TTC549 (cell line): ENCODE results near the gene SORT1.
"Not testable (repeated sequence)": the region's sequence is repeated elsewhere in the genome, so short reads cannot be mapped to it uniquely, and the experiment has no call there.

Source experiments
- FAIRE-seq: peaks from 2 replicates; lab custom pipeline; 2012; peaks lifted over from hg19 to GRCh38; lab: Jason Lieb, UNC

Gene SORT1

DNA sequence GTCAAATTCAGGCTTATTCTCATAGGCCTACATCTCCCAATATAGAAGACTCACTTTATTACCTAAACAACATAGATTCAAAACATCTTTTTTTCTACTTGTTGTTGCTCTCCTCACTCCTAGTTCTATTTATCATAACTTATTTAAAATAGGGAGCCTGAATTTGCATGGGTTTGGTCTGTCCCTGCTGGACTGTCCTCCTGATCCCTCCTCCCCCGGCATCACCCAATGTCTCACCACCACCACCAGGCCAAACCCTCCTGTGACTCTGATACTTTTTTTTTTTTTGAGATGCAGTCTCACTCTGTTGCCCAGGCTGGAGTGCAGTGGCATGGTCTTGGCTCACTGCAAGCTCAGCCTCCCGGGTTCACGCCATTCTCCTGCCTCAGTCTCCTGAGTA lies 59.1 kb downstream of the SORT1 start:
- no peak for FAIRE-seq

DNA sequence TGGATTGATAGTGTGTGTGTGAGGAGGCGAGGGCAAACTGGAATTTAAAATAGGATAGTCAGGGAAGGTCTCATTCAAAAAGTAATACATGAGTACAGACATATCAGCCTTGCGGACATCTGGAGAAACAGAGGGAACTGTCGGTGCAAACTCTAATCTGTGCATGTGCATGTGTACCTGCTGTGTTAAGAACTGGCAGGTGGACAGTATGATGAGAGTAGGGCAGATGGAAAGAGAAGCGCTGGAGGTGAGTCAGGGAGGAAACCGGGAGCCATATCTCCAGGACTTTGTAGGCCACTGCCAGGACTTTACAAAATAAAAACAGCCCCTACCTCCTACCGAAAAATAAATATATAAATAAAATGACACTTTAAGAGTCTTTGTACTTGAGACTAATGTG lies 59.6 kb downstream of the SORT1 start:
- no peak for FAIRE-seq

DNA sequence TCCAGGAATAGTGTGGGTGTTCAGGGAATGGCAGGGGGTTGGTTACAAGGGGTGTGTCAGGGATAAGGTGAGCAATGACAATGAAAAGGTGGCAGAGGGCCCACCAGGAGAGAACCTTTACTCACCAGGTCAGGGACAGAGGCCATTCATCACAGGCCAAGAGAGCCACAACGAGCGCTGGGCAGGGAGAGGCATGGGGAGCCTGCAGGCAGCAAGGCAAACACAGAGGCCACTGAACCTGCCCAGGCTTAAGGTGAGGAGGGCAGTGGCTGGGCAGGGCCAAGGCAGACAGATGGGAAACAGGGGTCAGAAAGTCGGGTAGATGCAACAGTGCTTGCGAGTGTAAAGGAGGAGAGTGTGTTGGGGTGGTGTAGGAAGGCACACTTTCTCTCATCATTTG lies 62.6 kb downstream of the SORT1 start:
- no peak for FAIRE-seq

DNA sequence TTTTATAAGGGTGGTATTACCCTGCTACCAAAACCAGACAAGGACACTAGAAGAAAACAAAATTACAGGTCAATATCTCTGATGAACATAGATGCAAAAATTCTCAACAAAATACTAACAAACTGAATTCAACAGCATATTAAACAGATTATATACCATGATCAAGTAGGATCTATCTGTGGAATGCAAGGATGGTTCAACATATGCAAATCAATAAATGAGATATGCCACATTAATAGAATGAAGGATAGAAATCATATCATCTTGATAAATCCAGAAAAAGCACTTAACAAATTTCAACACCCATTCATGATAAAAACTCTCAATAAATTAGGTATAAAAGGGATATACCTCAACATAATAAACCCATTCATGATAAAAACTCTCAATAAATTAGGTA lies 66.6 kb downstream of the SORT1 start:
- FAIRE-seq, result peak; percentile 32

DNA sequence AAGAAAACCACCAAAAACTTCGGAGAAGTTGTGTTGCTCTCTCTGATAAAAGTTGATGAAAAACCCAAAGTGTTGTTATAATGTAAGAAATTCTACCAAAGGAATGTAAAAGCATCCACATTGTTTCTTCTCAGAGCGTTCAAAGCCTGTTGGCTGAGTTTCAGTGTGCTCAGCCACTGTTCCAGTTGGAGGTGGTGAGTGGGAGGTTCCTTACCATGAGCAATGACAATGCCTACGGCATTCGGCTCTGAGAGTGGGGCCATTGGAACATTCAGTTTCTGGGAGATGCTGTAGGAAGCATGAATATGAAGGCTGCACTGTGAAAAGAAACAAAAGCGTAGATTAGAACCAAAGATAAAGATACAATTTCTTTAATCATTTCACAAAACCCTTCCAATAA lies 70.4 kb downstream of the SORT1 start:
- no peak for FAIRE-seq

DNA sequence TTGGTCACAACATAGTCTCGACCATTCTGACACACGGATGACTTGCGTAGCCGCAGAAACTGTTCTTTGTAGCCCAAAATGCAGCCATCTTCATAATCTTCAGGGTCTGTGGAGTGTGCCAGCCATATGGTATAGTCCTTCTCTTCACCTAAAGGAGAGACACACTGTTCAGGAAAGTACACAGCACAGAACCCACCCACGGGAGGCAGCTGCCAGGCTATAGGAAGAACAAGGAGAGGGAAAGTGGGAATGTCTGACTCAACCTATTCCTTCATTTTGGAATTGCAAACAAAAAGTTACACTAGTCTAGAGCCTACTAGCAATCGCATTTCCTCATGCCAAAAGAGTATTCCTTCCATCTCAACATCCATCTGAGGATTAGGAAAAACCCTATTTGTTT lies 74.7 kb downstream of the SORT1 start:
- FAIRE-seq, result no peak

DNA sequence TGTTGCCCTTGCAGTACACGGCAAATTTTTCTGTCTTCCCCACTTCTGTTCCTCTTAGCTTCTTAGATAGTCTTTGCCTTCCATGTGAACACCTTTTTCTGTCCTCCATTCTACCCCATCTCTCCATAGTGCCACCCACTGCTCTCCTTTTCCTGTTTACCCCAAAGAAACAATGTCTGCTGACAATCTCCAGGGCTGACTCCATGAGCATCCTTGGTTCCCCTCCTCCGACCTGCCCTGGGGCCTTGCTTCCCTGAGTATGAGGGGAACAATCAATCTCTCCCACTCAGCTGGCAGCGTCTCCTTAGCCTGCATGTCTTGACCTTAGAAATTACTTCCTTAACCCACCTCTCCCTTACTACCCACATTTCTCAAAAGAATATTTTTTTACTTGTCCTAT lies 78.6 kb downstream of the SORT1 start:
- no peak for FAIRE-seq

DNA sequence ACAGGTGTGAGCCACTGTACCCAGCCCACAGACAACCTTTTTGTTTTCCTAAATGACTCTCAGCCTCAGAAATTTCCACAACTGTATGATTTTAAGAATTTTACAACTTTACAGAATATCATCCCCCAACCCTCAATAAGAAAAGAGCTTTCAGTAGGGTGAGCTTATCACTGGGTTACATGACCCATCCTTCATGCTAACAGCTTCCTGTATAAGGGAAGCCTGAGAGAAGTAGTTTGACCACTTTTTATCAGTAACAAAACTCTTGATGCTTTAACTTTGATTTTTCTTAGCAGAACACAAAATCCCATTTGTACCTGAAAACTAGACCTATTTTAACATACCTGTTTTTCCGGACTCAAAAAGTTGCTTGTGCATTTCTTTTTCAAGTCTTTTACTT lies 81.2 kb downstream of the SORT1 start:
- FAIRE-seq, result no peak

DNA sequence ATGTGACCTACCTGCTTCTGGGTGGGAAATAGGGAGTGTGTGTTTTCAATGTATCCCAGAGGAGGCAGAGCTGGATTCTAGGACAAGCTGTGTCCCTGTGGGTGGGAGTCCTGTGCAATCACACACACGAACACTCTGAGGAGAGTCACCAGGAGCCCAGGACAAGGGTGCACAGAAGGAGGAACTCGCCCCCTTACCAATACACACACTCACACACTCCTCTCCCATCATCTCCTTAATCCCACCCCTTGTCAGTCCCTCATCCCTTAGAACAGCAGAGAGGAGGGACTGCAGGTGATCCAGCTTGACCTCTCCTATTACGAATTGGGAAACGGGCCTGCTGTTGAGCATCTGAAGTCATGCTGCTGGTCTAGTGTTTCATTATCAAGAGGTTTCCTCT lies 82.4 kb downstream of the SORT1 start:
- no peak for FAIRE-seq

DNA sequence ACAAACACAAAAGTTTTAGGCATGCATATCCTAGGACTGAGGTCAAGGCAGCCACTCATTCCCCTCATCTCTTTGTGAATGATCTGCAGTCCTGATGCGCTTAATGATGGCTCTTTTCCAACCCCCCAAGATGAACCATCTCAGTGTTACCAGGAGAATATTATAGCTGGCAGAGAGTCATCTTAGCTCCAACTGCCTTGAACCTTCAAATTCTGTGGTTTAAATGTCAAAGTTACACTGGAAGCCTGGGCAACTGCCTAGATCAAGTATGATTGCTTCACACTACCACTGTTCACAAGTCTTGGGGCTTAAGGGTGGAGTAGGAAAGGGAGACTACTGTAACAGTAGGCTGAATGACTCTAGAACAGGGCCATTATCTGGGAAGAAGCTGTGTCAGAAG lies 82.9 kb downstream of the SORT1 start:
- FAIRE-seq, result no peak

DNA sequence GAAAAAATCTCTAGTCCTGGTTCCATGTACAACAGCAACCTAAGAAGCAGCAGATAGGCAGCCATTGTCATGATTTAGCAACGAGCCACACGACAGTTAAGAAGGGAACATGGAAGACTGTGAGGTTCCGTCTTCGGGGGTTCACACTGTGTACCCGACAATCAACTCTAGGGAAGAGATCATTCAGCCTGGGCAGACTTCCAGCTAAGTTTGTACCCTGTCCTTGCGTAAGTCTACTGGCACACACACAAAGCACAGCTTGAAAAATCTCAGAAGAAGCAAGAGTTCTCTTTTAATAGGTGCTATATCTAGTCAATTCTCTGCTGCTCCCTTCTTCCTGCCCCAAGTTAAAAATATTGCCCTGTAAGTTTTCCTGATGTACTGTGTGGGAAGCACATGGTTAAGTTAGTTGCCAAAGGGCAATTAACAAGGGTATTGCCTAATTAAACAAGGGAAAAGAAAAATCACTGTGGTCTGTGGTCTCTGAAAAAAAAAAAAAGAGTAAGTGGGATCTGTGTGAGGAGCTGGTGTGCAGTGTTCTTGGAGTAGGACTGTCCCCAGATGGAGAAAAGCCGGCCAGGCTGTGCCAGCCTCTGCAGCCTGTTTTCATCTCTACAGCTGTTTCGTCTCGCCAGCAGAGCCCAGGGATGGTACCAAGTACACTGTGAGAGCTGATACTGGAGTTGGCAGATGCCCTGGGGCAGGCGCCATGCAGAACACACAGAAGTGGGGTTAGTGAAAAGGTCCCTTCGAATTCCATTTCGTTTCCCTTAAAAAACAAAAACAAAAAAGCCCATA lies 84.5 kb downstream of the SORT1 start:
- FAIRE-seq, result no peak

DNA sequence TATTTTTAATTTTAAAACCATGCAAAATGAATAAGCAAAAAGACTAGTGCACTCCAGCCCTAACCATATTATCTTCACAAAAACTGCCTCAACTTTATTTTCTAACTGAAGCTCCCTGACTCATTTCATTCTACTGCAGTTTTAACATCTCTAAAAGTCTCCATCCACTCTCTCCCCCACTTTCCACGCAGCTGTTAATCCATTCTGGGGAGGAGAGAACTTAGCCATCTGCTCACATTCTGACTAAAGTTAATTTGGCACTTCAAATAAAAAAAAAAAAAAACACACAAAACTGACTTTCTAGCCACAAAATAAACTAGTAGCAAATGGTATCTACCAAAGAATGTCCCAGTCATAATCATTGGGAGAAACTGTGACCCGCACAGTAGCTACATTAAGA lies 85.5 kb downstream of the SORT1 start:
- FAIRE-seq, result no peak

DNA sequence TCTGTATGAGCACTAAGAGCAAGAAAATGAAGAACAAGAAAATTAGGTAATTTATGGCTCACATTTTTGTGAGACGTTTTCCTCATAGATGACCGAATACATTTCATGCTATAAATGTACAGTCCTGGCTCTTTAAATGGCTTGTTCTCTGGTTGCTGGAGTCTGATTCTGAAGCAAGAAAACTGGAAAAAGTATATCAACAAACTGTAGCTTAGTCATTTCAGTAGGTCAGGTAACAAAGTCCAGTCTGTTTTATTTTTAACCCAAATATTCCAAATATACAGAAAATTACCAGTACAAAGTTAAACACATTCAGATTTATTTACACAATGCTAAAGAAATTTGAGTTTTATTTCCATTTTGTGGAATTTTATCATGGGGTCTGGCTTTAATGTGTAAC lies 88.4 kb downstream of the SORT1 start:
- FAIRE-seq, result no peak

DNA sequence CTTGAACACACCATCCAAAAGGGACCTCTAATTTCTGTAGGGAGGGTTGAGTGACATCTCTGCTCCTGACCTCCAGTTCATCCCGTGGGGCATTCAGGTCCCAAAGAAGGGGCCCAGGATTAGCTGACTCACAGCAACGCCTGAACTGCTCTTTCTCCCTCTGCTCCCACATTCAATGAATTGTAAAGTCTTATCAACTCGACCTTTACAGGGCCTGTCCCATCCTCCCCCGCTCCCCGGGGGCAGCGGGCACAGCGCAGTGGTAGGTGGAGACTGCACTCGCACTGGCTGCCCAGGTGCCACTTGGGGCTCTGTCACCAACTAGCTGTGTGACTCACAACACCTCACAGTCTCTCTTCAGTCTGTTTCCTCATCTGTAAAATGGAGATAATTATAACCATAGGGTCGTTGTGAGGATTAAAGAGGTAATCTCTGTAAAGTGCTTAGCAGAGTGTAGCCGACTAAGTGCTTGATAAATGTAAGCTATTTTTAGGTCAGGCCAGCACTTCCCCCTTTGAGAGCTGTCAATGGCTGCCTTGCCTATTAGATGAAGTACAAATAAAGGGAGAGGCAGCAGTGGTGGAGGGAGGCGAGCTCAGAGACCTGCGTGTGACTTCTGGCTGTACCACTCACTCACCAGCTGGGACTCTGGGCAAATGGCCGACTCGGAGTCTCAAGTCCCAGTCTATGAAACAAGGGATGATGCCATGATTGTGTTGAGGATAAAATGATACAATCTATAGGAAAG lies 90.3 kb downstream of the SORT1 start:
- no peak for FAIRE-seq

DNA sequence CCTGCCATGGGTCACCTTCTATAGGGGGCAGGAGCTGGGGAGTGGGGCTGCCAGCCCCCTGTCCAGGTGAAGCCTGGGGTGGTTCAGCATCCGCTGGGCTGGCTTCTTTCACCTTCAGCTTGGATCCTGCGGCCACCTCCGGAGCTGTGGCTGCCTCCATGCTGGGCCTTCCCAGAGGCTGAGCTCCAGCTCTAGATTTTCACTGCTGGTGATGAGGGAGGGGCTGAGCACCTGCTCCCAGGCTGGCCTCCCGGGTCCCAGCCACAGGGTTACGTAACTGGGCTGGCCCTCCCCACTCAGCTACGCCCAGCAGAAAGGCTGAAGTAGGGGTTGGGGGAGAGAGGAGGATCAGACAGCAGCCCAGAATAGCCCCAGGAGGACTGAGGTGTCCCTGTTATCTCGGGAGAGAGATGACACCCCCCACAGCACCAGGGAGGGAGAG lies 90.9 kb downstream of the SORT1 start, which contains the start of gene MYBPHL:
TSS of gene MYBPHL (minus strand) at position 180 of the 442 bp plus-strand sequence. CDS start at position 160, 20 bp downstream.
- FAIRE-seq, result no peak

DNA sequence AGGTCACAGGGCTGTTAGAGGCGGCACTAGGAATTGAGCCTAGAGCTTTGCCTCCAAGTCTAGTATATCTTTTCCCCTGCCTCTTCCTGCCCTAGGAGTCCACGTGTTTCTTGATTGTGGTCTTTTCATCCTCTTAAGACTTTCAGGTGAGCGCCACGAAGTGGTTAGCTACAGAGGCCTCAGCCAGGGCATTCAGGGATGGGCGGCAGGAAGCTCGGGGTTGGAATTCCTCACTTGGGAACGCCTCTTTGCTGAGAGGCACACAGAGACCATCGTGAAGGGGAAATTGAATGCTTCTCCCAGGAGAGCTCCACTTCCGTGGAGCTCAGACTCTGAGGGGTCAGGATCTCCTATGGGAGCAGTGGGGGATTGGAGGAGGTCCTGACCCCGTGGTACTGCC lies 91.7 kb downstream of the SORT1 start:
- FAIRE-seq, result not testable (repeated sequence)

DNA sequence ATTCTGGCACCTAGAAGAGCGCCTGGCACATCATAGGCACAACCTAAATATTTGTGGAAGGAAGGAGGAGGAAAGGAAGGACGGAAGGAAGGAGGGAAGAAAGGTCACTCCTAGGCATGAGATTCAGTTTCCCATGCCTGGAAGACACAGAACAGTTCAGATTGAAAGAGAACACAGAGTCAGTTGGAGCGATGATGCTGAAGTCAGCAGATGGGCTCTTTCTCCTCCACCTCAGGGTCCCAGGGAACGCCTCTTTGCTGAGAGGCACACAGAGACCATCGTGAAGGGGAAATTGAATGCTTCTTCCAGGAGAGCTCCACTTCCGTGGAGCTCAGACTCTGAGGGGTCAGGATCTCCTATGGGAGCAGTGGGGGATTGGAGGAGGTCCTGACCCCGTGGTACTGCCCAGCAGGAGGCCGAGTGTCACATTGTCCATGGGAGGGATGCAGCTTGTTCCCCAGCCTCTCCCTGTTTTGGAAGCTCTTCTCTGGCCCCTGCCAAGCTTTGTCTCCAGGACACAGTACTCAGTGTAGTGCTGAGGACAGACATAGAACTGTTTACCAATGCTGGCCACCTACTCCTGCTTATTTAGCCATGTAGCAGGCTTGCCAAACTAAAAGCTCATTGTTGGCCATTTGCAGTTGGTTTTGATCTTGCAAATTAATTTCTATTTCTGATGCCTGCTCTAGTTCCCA lies 93.3 kb downstream of the SORT1 start:
- no peak for FAIRE-seq

DNA sequence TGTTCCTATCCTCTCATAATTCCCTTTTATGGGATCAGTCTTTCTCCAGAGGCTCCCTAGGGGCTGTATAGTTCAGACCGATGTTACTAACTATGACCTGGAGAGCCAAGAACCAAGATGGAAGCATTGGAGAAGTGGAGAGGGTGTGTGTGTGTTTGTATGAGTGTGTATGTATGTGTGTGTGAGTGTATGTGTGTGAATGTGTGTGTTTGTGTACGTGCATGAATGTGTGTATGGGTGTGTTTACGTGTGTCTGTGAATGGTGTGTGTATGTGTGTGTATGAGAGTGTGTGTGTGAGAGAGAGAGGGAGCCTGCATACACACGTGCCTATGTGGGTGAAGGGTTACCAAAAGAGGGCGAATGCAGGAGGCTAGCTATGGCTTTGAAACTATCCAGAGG lies 95.8 kb downstream of the SORT1 start:
- no peak for FAIRE-seq

DNA sequence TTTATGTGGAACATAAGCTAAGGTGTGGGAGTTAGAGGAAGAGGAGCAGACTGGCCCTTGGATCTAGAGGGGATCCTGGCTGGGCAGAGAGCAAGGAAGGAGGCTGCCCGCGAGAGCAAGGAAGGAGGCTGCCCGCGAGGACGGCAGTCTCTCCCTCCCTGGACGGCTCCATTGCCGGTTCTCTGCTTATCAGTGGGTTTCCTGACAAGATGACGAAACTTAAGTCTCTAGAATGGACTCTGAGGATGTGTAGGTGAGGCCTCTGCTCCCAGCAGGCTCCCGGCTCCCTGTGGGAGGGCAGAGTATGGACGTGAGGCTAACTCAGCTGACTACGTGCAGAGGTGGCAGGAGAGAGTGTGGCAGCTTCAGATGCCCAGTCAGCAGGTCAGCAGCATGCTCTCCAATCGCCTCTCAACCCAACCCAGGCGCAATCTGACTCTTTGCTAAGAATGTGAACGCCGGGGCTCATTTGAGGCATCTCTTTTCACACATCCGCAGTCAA lies 97.0 kb downstream of the SORT1 start:
- FAIRE-seq, result no peak

DNA sequence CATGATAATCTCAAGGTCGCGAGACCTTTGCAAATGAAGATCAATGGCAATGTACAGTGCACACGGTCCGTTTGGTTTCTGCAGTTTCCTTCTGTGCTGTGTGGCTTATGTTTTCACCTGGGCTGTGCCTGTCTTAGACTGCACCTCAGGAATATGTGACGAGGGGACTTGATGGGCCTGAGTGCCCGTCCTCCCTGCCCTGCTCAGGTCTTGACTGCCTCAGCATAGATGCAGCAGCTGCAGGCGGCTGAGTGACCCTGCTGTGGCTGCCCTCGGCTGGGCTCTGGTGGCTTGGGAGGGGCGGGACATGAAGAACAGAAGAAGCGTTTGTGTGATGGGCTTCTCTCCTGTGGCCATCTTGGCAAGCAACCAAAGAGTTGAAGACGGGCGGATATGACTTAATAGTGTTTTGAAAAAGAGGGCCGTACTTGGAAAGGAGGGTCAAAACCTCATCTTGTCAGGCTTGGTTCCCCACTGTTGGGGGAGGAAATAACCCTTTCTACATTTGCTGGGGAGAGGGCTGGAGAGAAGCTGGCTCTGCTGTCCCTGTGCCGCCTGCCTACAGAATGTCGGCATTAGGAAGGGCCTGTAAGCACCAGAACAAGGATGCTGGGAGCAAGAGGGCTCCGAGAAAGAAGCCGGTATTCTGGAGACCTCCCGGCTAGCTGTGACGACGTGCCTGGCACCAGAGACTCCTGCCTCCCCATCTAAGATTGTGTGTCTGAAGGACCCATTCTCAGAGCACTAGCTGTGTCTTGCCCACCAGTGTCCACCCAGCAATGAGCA lies 98.0 kb downstream of the SORT1 start:
- FAIRE-seq, result no peak

DNA sequence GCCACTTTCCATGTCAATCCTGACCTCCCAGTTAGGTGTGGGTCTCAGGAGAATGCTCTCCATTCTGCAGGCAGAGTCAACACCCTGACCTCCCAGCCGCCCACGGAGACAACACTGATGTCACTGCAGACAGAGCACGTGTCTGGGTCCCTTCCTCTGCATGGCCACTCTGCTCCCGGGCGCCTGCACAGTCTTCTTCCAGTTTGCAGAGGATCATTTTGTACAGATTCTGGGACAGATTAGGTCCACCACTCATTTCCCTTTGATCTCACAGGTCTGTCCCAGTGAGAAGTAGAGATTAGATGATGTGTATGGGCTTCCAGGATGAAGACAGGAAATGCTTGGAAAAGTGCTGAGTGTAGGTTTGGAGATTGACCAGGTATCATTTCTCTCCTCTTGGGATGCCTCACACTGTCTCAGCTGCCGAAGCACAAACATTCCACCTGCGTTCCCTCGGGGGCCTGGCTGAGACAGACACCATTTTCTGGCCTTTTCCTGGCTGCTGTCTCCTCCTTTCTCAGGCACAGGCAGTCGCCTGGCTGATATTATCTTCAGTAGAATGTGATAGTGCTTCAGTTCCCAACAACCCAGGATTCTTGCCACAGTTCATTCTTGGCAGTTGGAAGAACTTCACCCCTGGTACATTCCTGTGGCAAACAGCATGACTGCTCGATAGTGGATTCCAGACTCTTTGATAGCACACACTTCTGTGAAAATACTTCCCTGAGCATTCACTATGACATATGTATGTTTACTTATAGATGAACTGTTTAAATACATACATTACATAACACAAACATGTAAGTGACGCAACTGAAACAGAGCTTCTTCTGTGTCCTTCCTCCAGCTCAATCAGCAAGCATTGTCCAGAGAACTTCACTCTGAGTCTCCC lies 98.8 kb downstream of the SORT1 start:
- FAIRE-seq, result no peak
